ENCODE results near the gene BIVM. TPM values are rescaled to one million over a fixed set of nuclear protein-coding genes. Genes with fewer than 3 reads are reported as not detected.

BIVM gene
- total RNA-seq, 2 experiments from 2014 or later = 29.3 to 42.3 TPM

DNA sequence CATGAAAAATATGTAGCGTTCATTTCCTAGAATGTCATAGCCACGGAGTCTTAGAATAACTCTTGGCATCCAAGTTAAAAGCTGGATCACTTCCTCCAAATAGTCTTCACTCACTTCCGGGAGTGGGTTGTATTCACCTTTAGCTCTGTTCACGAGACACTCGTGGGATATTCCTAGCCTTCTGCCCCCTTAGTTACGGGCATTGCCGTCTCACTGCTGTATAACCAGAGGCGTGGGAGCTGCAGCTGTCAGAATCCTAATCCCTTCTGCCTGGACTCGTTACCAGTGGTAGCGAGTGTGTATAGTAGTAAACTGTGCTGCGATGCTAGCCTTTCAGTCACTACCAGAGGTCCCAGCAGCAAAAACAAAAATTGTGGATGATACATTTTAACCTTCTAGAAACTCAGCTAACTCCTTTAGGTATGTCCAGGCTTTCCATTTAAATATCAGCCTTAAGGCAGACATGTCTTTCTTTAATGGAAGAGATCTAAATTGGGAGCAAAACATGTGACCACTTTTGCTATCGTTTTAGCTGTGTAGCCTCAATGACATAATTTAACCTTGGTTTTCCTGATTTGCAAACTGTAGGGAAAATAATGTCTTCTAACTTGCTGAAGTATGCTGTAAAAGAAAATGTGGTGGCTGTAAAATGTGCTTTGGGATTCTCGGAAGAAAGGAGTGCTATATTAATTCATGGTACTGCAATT lies 81.0 kb downstream of the BIVM start:
- no peak overlapping the region for H3K27ac Mint-ChIP-seq
- CTCF ChIA-PET = interaction anchor here (2.2 kb wide), 1 partner anchor 10 kb away, joined by 15 read pairs; no protein-coding TSS in a partner anchor
- H3K4me3 Mint-ChIP-seq = no peak overlapping the region

DNA sequence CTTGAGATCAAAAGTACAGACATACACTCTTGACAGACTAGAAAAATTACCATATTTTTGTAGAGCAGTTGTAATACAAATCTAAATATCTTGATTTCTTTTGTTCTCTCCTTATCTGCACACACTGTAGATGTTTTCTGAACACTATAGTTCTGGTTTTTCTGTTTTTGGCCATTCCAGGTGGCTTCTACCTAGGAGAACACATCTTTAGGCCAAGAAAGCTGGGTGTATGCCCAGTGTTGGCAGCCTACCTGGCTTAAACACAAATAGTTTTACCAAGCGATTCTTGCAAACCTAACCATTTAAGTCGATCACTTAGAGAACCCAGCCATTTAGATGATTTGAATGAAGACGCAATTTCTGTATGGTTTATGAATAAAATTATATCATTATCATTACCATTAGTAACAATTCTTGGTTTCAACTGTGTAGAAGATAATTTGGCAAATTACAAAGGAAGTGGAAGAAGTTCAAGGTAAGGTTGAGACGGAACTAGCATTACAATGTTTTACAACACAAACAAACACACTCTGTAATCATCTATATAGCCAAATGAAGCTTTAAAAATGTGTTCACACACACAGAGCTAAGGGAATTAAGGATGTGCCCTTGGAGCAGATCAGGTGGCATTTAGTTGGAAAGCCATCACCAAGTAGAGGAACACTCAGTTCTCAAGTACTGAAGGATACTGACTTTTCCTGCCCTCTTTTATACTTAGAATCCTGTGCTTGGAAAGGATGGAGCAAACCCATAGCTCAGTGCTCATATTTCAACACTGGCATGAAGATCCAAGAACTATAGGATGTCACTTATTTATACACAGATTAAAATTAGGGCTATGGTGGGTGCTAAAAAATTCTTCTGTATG lies 83.1 kb downstream of the BIVM start:
- Mint-ChIP-seq H3K9me3 (ENCODE audit: low read depth) (no peaks in the 10 kb centered on the region), H3K36me3 (peaks cover 8% of the 10 kb centered on the region), H3K27me3 (no peaks in the 10 kb centered on the region), H3K27ac (no peak overlapping the region), H3K4me1 (no peaks in the 10 kb centered on the region), H3K4me3 (no peak overlapping the region)
- DNase-seq (no peak), ATAC-seq (no peak)
- CTCF ChIA-PET = interaction anchor here (2.2 kb wide), 1 partner anchor 12 kb away, joined by 15 read pairs; no protein-coding TSS in a partner anchor

More for the DNA sequence above, 81.0 kb downstream of the BIVM start:
- Mint-ChIP-seq H3K27me3 (no peaks in the 10 kb centered on the region), H3K9me3 (ENCODE audit: low read depth) (no peaks in the 10 kb centered on the region), H3K4me1 (peaks cover under 1% of the 10 kb centered on the region), H3K36me3 (peaks cover 24% of the 10 kb centered on the region)
- DNase-seq (no peak), ATAC-seq (no peak)

Other genes with a start within 250 kb of the BIVM start
- 10 to 100 TPM; 74.8 to 95.7 TPM for gene TPP2, start 202.1 kb upstream of the BIVM start, total RNA-seq
- not detected for gene METTL21C, start 104.1 kb upstream of the BIVM start, total RNA-seq
- gene TEX30, start 25.3 kb upstream of the BIVM start, total RNA-seq = 10 to 100 TPM; 32.4 to 69.5 TPM
- gene POGLUT2, start 143 bp upstream of the BIVM start, total RNA-seq = 10 to 100 TPM; 11.1 to 21.6 TPM
- gene ERCC5, start 46.9 kb downstream of the BIVM start, total RNA-seq = 10 to 100 TPM; 75.8 to 76.1 TPM